Kidney (tissue), 14 donors: ENCODE measurements around the gene IPO4. TPM values are rescaled to one million over a fixed set of nuclear protein-coding genes. Genes with fewer than 3 reads are reported as not detected.
A peak's percentile ranks its signal among the peaks of the same experiment; 100 is the strongest.

Experiments used
- DNase-seq, 5 donors: peaks; one replicate each; pipeline ENCODE4 v3.0.0-alpha.2; 2013 to 2020
- FAIRE-seq: peaks from 2 replicates; lab custom pipeline; 2012; peaks lifted over from hg19 to GRCh38; lab: Jason Lieb, UNC
- H3K27ac ChIP-seq, 2 donors: one replicate each; pipeline ENCODE4 v1.7.0; 2013; ENCODE audit warnings: low read depth in 2 of 2, low read length in 2 of 2, inconsistent platforms in 1 of 2
- H3K27me3 ChIP-seq: one replicate; pipeline ENCODE4 v1.7.1; 2013; ENCODE audit warnings: low read length, inconsistent platforms; ENCODE audit not compliant: control insufficient read depth, insufficient read depth
- H3K36me3 ChIP-seq, 3 donors: one replicate each; pipeline versions ENCODE4 v1.7.0 to v1.7.1; 2013; ENCODE audit warnings: low read length in 3 of 3, control low read depth in 1 of 3, inconsistent platforms in 1 of 3; ENCODE audit not compliant: insufficient read depth in 3 of 3, control insufficient read depth in 2 of 3
- H3K4me1 ChIP-seq, 3 donors: one replicate each; pipeline versions ENCODE4 v1.7.0 to v1.7.1; 2013; ENCODE audit warnings: low read length in 3 of 3, inconsistent platforms in 1 of 3, low read depth in 1 of 3; ENCODE audit not compliant: control insufficient read depth in 2 of 3, insufficient read depth in 2 of 3
- H3K4me3 ChIP-seq, 3 donors: one replicate each; pipeline versions ENCODE4 v1.7.0 to v1.8.1; 2013; ENCODE audit warnings: low read length in 3 of 3, control low read depth in 1 of 3, inconsistent platforms in 1 of 3
- H3K9ac ChIP-seq, 3 donors: one replicate each; pipeline versions ENCODE4 v1.7.0 to v1.7.1; 2013; ENCODE audit warnings: low read length in 3 of 3, control low read depth in 1 of 3, inconsistent platforms in 1 of 3
- H3K9me3 ChIP-seq, 3 donors: one replicate each; pipeline versions ENCODE4 v1.7.0 to v1.7.1; 2013; ENCODE audit warnings: low read length in 3 of 3, control low read depth in 1 of 3, inconsistent platforms in 1 of 3; ENCODE audit not compliant: control insufficient read depth in 2 of 3, insufficient read depth in 1 of 3
- intact Hi-C: fragments of 100-400 bp; cut with DNase I; formaldehyde crosslinking; loops from one replicate; pipeline ENCODE4 v1.11.1; 2022
- polyA plus RNA-seq: library from polyadenylated mRNA; stranded (reverse); fragments of 350-450 nt; fragmentation: Illumina TruSeq; extraction: RNeasy Lipid Tissue Mini Kit (QIAGEN cat#74804); gene quantifications from one replicate; pipeline ENCODE4 v1.2.3, GENCODE V29; 2014; ENCODE audit warnings: low read depth, low replicate concordance; ENCODE audit not compliant: insufficient read depth
- total RNA-seq: library from RNA; stranded (reverse); fragmentation: NEBNext Ultra II Directional; extraction: Animal tissue kit (Norgen Biotek cat#: 25700); gene quantifications from one replicate; pipeline ENCODE4 v1.2.1, GENCODE V29; 2021
- TF ChIP-seq, protein P1 (sequence below): IDR thresholded peaks from 3 replicates; pipeline ENCODE4 v1.5.1; 2012; ENCODE audit warnings: mild to moderate bottlenecking, moderate library complexity, borderline replicate concordance; ENCODE audit not compliant: insufficient read depth; ENCODE audit errors: extremely low read depth
- donor health status: control.
- donor health status: control.
- donor health status: control.
- donor health status: control.
- donor health status: control.
- donor health status: DM: yes; HTN: yes; CAD: no.
- donor health status: Normal renal cell carcinoma (clear cell type).

The IPO4 gene
- total and polyA plus RNA-seq, 2 donors from 2014 or later: 22.2 to 49.5 TPM

DNA sequence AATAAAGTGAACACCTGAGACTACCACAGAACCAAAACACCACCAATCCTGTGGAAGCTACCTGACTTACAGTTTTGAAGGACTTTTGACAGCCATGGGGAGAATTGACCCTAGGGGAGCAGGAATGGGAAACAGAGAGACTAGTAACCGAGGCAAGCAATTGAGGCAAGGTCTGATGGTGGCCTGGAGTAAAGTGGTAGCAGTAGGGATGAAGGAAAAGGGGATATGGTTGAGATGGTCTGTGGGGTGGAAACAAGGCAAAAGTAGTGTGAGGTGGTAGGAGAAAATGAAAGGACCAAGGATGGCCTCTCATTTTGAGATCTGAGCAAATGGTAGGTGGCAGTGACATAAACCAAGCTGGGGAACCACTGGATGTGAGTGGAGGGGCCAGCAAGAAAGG, 31.8 kb downstream of the IPO4 start:
- H3K36me3 ChIP-seq: peaks cover 6 to 49% (median 37%) of the 10 kb centered on the region in 3 donors
- H3K4me1 ChIP-seq: peaks cover 0 to 7% (median 7%) of the 10 kb centered on the region in 3 donors
- no peak for FAIRE-seq
- intact Hi-C loops: no loop called here
- H3K9ac ChIP-seq: no peak overlapping the region
- H3K27me3 ChIP-seq: no peaks in the 10 kb centered on the region
- TF ChIP-seq, protein P1, sequence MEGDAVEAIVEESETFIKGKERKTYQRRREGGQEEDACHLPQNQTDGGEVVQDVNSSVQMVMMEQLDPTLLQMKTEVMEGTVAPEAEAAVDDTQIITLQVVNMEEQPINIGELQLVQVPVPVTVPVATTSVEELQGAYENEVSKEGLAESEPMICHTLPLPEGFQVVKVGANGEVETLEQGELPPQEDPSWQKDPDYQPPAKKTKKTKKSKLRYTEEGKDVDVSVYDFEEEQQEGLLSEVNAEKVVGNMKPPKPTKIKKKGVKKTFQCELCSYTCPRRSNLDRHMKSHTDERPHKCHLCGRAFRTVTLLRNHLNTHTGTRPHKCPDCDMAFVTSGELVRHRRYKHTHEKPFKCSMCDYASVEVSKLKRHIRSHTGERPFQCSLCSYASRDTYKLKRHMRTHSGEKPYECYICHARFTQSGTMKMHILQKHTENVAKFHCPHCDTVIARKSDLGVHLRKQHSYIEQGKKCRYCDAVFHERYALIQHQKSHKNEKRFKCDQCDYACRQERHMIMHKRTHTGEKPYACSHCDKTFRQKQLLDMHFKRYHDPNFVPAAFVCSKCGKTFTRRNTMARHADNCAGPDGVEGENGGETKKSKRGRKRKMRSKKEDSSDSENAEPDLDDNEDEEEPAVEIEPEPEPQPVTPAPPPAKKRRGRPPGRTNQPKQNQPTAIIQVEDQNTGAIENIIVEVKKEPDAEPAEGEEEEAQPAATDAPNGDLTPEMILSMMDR: no peak
- no peaks in the 10 kb centered on the region for H3K9me3 ChIP-seq
- H3K4me3 ChIP-seq: no peak overlapping the region
- no peak for DNase-seq
- H3K27ac ChIP-seq: no peak overlapping the region

DNA sequence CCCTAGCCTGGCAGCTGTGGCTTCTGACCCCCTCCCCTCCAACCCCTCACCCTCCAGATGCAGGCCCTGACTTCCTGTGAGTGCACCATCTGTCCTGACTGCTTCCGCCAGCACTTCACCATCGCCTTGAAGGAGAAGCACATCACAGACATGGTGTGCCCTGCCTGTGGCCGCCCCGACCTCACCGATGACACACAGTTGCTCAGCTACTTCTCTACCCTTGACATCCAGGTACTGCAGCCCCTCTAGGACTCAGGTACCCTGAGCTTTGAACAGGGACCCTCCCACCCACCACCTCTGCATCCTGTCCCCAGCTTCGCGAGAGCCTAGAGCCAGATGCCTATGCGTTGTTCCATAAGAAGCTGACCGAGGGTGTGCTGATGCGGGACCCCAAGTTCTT, 33.5 kb downstream of the IPO4 start:
- no peak for FAIRE-seq
- Histone ChIP-seq H3K9ac (no peak overlapping the region), H3K9me3 (no peaks in the 10 kb centered on the region), H3K36me3 (peaks cover 6 to 66% (median 52%) of the 10 kb centered on the region in 3 donors), H3K4me3 (no peak overlapping the region), H3K27ac (no peak overlapping the region), H3K27me3 (no peaks in the 10 kb centered on the region), H3K4me1 (no peaks in the 10 kb centered on the region)
- intact Hi-C loops: no loop called here
- TF ChIP-seq, protein P1: no peak
- peak in 1 of 5 donors; percentile 40 for DNase-seq

DNA sequence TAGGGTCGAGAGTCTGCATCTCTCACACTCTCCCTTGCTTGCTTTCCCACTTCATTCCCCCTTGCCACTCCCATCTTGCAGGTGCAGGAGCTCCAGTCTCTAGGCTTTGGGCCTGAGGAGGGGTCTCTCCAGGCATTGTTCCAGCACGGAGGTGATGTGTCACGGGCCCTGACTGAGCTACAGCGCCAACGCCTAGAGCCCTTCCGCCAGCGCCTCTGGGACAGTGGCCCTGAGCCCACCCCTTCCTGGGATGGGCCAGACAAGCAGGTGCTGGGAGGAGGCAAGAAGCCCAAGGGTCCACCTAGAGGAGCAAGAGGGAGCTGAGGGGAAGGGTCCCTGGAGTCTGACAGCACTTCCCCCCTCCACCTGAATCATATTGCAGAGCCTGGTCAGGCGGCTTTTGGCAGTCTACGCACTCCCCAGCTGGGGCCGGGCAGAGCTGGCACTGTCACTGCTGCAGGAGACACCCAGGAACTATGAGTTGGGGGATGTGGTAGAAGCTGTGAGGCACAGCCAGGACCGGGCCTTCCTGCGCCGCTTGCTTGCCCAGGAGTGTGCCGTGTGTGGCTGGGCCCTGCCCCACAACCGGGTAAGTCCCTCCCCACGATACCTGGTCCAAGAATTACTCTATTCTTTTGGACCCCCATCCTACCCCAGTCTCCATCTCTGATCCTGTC, 37.1 kb downstream of the IPO4 start:
- TF ChIP-seq, protein P1: no peak
- H3K9ac ChIP-seq: no peak overlapping the region
- H3K27me3 ChIP-seq: no peaks in the 10 kb centered on the region
- FAIRE-seq (no peak), DNase-seq (peak in 1 of 5 donors; percentile 63)
- peaks cover 7 to 50% (median 46%) of the 10 kb centered on the region in 3 donors for H3K36me3 ChIP-seq
- no peak overlapping the region for H3K27ac ChIP-seq
- no peak overlapping the region for H3K4me3 ChIP-seq
- H3K9me3 ChIP-seq: no peaks in the 10 kb centered on the region
- peaks cover 0 to 7% (median 0%) of the 10 kb centered on the region in 3 donors for H3K4me1 ChIP-seq
- intact Hi-C loops: no loop called here
